A673 (cell line): ENCODE measurements around the gene IQCH. TPM values are rescaled to one million over a fixed set of nuclear protein-coding genes. Genes with fewer than 3 reads are reported as not detected.

ENCODE experiments used
- BruUV-seq: library from RNA; stranded (reverse); fragments of 400-500 nt; replicated peaks from 2 replicates; lab custom pipeline; 2021; lab: Mats Ljungman, UMichigan
- CTCF ChIA-PET: fragments of 300-600 bp; sonication (Branson Sonifier 250); formaldehyde crosslinking; loops from one replicate; lab custom pipeline; 2022; ENCODE audit warnings: antibody characterized with exemption; lab: Charles Lee
- POLR2A ChIA-PET: fragments of 300-600 bp; sonication (Branson Sonifier 250); formaldehyde crosslinking; loops from one replicate; lab custom pipeline; 2022; ENCODE audit warnings: antibody characterized with exemption; ENCODE audit not compliant: low non-redundant PET; lab: Charles Lee
- DNase-seq: peaks from one replicate; pipeline ENCODE4 v3.0.0-alpha.2; 2015; ENCODE audit warnings: low spot score
- H3K27ac ChIP-seq: fragments of 200-600 bp; sonication (generic); 2 replicates; pipeline ENCODE4 v1.5.1; 2016; ENCODE audit warnings: mixed run types, low read depth, mild to moderate bottlenecking, mixed read lengths, antibody characterized with exemption, low read length; ENCODE audit not compliant: poor library complexity, severe bottlenecking
- H3K27me3 ChIP-seq: fragments of 200-600 bp; sonication (generic); replicated peaks from 2 replicates; pipeline ENCODE4 v1.6.1; 2017; ENCODE audit warnings: mixed run types, low read depth, mild to moderate bottlenecking, mixed read lengths, antibody characterized with exemption, low read length; ENCODE audit not compliant: insufficient read depth, poor library complexity
- H3K36me3 ChIP-seq: fragments of 200-600 bp; sonication (generic); 2 replicates; pipeline ENCODE4 v1.6.1; 2016; ENCODE audit warnings: mixed run types, mild to moderate bottlenecking, mixed read lengths, antibody characterized with exemption, low read length; ENCODE audit not compliant: insufficient read depth, poor library complexity, severe bottlenecking
- H3K4me1 ChIP-seq: fragments of 200-600 bp; sonication (generic); 2 replicates; pipeline ENCODE4 v1.6.1; 2017; ENCODE audit warnings: mixed run types, mild to moderate bottlenecking, mixed read lengths, antibody characterized with exemption, low read length; ENCODE audit not compliant: insufficient read depth, poor library complexity, severe bottlenecking
- H3K4me3 ChIP-seq: fragments of 200-600 bp; sonication (generic); 2 replicates; pipeline ENCODE4 v1.5.1; 2016; ENCODE audit warnings: low read depth, mixed run types, mild to moderate bottlenecking, mixed read lengths, low read length; ENCODE audit not compliant: poor library complexity, severe bottlenecking
- H3K9me3 ChIP-seq: fragments of 200-600 bp; sonication (generic); 2 replicates; pipeline ENCODE4 v1.6.1; 2016; ENCODE audit warnings: mixed run types, low read depth, mild to moderate bottlenecking, mixed read lengths, antibody characterized with exemption, low read length; ENCODE audit not compliant: poor library complexity, severe bottlenecking
- CTCF ChIP-seq: fragments of 300-800, 200-600 bp; sonication (generic); conservative IDR thresholded peaks from 2 replicates; pipeline ENCODE4 v1.5.1; 2017; ENCODE audit warnings: low read depth, mild to moderate bottlenecking, antibody characterized with exemption, low read length, moderate library complexity, mixed read lengths
- EZH2 ChIP-seq: fragments of 200-600 bp; sonication (generic); IDR thresholded peaks from 2 replicates; pipeline ENCODE4 v1.6.1; 2017; ENCODE audit warnings: borderline replicate concordance, low read depth, mild to moderate bottlenecking, mixed read lengths, antibody characterized with exemption, low read length; ENCODE audit not compliant: poor library complexity, severe bottlenecking
- intact Hi-C: fragments of 100-400 bp; cut with micrococcal nuclease; formaldehyde crosslinking; loops from one replicate; pipeline ENCODE4 v1.10.0; 2022; ENCODE audit not compliant: unreplicated experiment
- total RNA-seq: library from RNA; stranded (reverse); gene quantifications from 2 replicates; pipeline ENCODE4 v1.2.3, GENCODE V29; 2021

Gene IQCH
- total RNA-seq, 1 experiment from 2014 or later = 1.7 TPM

DNA sequence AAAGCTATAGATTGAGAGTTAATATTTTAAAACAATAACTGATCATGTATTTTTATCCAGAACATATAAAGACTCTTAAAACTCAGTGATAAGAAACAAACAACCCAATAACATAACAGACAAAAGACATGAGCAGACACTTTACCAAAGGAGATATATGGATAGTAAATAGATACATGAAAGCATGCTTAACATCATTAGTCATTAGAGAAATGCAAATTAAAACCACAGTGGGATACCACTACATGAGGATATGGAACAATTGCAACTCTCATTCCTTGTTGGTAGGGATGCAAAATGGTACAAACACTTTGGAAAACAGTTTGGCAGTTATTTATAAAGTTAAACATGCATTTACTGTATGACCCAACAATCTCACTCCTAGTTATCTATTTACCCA, 95.0 kb downstream of the IQCH start:
- intact Hi-C loops = no loop called here
- H3K9me3 ChIP-seq = peaks cover 17% of the 10 kb centered on the region
- no peak overlapping the region for H3K4me3 ChIP-seq
- no peak for DNase-seq
- ChIA-PET CTCF (no interaction called here), POLR2A (interaction anchor here (0.7 kb wide), 1 partner anchor 984 kb away, joined by 5 read pairs; no protein-coding TSS in a partner anchor)
- no peaks in the 10 kb centered on the region for H3K4me1 ChIP-seq
- no TSS peak for BruUV-seq
- H3K27me3 ChIP-seq = no peaks in the 10 kb centered on the region
- no peak overlapping the region for H3K27ac ChIP-seq
- no peaks in the 10 kb centered on the region for H3K36me3 ChIP-seq
- TF ChIP-seq CTCF = no peak
- TF ChIP-seq EZH2 = no peak

DNA sequence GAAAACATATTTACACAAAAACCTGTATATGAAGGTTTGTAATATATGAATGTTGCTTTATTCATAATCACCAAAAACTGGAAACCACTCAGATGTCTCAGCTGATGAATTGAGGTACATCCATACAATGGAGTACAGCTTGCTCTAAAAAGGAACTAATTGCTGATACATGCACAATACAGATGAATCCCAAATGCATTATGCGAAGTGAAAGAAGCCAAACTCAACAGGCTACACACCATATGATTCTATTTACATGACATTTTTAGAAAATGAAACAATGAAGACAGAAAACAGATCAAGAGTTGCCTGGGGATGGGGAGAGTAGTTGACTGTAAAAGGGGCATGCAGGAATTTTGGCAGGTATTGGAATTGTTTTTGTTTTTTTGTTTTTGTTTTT, 95.5 kb downstream of the IQCH start:
- DNase-seq = no peak
- no peak overlapping the region for H3K27ac ChIP-seq
- POLR2A ChIA-PET = no interaction called here
- intact Hi-C loops = no loop called here
- H3K36me3 ChIP-seq = no peaks in the 10 kb centered on the region
- H3K9me3 ChIP-seq = peaks cover 17% of the 10 kb centered on the region
- H3K4me1 ChIP-seq = no peaks in the 10 kb centered on the region
- TF ChIP-seq CTCF = no peak
- CTCF ChIA-PET = no interaction called here
- BruUV-seq = no TSS peak
- no peak overlapping the region for H3K4me3 ChIP-seq
- no peaks in the 10 kb centered on the region for H3K27me3 ChIP-seq

DNA sequence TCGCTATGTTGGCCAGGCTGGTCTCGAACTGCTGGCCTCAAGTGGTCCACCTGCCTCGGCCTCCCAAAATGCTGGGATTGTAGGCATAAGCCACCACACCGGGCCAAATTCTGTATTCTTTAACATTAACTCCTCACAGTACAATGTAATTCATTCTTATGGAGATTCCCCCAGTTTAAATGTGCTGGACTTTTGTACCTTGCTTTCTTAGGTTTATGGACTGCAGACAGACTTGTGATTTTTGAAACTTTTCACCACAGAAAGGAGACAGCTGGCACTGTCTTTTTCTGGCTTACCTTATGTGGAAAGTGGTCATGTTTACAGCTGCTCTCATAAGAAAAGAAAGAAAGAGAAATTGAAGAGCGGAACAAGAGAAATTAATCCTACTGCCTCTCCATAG, 103.8 kb downstream of the IQCH start:
- H3K27ac ChIP-seq = no peak overlapping the region
- no TSS peak for BruUV-seq
- ChIA-PET CTCF (no interaction called here), POLR2A (no interaction called here)
- TF ChIP-seq EZH2 = no peak
- no peak for TF ChIP-seq CTCF
- no peaks in the 10 kb centered on the region for H3K9me3 ChIP-seq
- H3K4me1 ChIP-seq = no peaks in the 10 kb centered on the region
- DNase-seq = no peak
- intact Hi-C loops = no loop called here
- no peak overlapping the region for H3K4me3 ChIP-seq
- H3K27me3 ChIP-seq = no peaks in the 10 kb centered on the region
- H3K36me3 ChIP-seq = no peaks in the 10 kb centered on the region
